Measurements from ENCODE around the gene GLCCI1. TPM values are rescaled to one million over a fixed set of nuclear protein-coding genes. Genes with fewer than 3 reads are reported as not detected.

Gene GLCCI1
- total RNA-seq, 4 donors from 2014 or later = 1.5 to 9.9 (median 5.6) TPM

GRCh38 chr7:7959979-7960670 lies 8.5 kb upstream of the GLCCI1 start:
- DNase-seq = no peak
- TF ChIP-seq POLR2A (IDR thresholded peaks at IDR 0.05) (no peak), CTCF (IDR thresholded peaks at IDR 0.05) (no peak)
- no peaks in the 10 kb centered on the region for H3K27me3 ChIP-seq
- H3K9me3 ChIP-seq = no peaks in the 10 kb centered on the region
- H3K36me3 ChIP-seq = no peaks in the 10 kb centered on the region
- no peak overlapping the region for H3K27ac ChIP-seq
- intact Hi-C loops (cut with DNase I) = loop anchor here (10.0 kb wide), 1 partner anchor 385 kb away; no protein-coding TSS in a partner anchor
- WGBS, 2 donors = 70 to 83% methylated on average over 4 of the region's 4 CpGs
- no peak overlapping the region for H3K4me3 ChIP-seq
- peaks cover 0 to 9% (median 0%) of the 10 kb centered on the region in 3 donors for H3K4me1 ChIP-seq

- TF ChIP-seq POLR2A (IDR thresholded peaks at IDR 0.05) = no peak
- TF ChIP-seq CTCF (IDR thresholded peaks at IDR 0.05) = no peak
- WGBS, 2 donors = 79 to 86% methylated on average over 3 of the region's 3 CpGs
- no peaks in the 10 kb centered on the region for H3K36me3 ChIP-seq
- H3K4me3 ChIP-seq = no peak overlapping the region
- no peak overlapping the region for H3K27ac ChIP-seq
- H3K4me1 ChIP-seq = peaks cover 0 to 5% (median 0%) of the 10 kb centered on the region in 3 donors
- H3K9me3 ChIP-seq = no peaks in the 10 kb centered on the region
- no peak for DNase-seq
- intact Hi-C loops (cut with DNase I) = loop anchor here (10.0 kb wide), 1 partner anchor 388 kb away; no protein-coding TSS in a partner anchor
- H3K27me3 ChIP-seq = no peaks in the 10 kb centered on the region
Observed at GRCh38 chr7:7962851-7963250, 5.7 kb upstream of the GLCCI1 start.

- intact Hi-C loops (cut with DNase I) = loop anchor here (10.0 kb wide), 1 partner anchor 389 kb away; no protein-coding TSS in a partner anchor
- DNase-seq = no peak
- no peaks in the 10 kb centered on the region for H3K36me3 ChIP-seq
- TF ChIP-seq CTCF (IDR thresholded peaks at IDR 0.05) = no peak
- TF ChIP-seq POLR2A (IDR thresholded peaks at IDR 0.05) = no peak
- no peak overlapping the region for H3K27ac ChIP-seq
- H3K27me3 ChIP-seq = no peaks in the 10 kb centered on the region
- peaks cover 0 to 7% (median 0%) of the 10 kb centered on the region in 3 donors for H3K4me1 ChIP-seq
- 74 to 88% methylated on average over 2 of the region's 2 CpGs for WGBS, 2 donors
- no peak overlapping the region for H3K4me3 ChIP-seq
- no peaks in the 10 kb centered on the region for H3K9me3 ChIP-seq
Observed at GRCh38 chr7:7964250-7964649, 4.3 kb upstream of the GLCCI1 start.

GRCh38 chr7:7964691-7965090 lies 3.9 kb upstream of the GLCCI1 start:
- intact Hi-C loops (cut with DNase I) = loop anchor here (10.0 kb wide), 1 partner anchor 390 kb away; no protein-coding TSS in a partner anchor
- WGBS, 2 donors = 76 to 85% methylated on average over 2 of the region's 2 CpGs

More at GRCh38 chr7:7964691-7965090, 3.9 kb upstream of the GLCCI1 start:
- TF ChIP-seq POLR2A (IDR thresholded peaks at IDR 0.05) (no peak), CTCF (IDR thresholded peaks at IDR 0.05) (no peak)
- Histone ChIP-seq H3K4me1 (peaks cover 0 to 7% (median 0%) of the 10 kb centered on the region in 3 donors), H3K9me3 (no peaks in the 10 kb centered on the region), H3K27me3 (no peaks in the 10 kb centered on the region), H3K4me3 (no peak overlapping the region), H3K27ac (no peak overlapping the region), H3K36me3 (no peaks in the 10 kb centered on the region)
- no peak for DNase-seq

Data from esophagus squamous epithelium (tissue), 5 donors.